ENCODE data around the gene RUFY2.
"Not testable (repeated sequence)": the region's sequence is repeated elsewhere in the genome, so short reads cannot be mapped to it uniquely, and the experiment has no call there.

Gene RUFY2, protein sequence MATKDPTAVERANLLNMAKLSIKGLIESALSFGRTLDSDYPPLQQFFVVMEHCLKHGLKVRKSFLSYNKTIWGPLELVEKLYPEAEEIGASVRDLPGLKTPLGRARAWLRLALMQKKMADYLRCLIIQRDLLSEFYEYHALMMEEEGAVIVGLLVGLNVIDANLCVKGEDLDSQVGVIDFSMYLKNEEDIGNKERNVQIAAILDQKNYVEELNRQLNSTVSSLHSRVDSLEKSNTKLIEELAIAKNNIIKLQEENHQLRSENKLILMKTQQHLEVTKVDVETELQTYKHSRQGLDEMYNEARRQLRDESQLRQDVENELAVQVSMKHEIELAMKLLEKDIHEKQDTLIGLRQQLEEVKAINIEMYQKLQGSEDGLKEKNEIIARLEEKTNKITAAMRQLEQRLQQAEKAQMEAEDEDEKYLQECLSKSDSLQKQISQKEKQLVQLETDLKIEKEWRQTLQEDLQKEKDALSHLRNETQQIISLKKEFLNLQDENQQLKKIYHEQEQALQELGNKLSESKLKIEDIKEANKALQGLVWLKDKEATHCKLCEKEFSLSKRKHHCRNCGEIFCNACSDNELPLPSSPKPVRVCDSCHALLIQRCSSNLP

GRCh38 chr10:68406815-68407548, at the start of gene RUFY2:
Gene RUFY2, minus strand, starts transcription at chr10:68407277. Its CDS starts 88 bp downstream, at chr10:68407189.
- peak; percentile 53 to 72 for DNase-seq

DNA sequence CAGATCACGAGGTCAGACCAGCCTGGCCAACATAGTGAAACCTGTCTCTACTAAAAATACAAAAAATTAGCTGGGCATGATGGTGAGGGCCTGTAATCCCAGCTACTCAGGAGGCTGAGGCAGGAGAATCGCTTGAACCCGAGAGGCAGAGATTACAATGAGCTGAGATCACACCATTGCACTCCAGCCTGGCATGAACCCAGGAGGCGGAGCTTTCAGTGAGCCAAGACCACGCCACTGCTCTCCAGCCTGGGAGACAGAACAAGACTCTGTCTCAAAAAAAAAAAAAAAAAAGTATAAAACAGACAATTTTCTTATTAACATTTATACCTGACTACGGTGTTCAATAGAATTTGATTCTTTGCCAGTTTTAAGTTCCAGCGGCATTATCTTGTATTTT, 42.6 kb upstream of the RUFY2 start:
- not testable (repeated sequence) for DNase-seq

DNA sequence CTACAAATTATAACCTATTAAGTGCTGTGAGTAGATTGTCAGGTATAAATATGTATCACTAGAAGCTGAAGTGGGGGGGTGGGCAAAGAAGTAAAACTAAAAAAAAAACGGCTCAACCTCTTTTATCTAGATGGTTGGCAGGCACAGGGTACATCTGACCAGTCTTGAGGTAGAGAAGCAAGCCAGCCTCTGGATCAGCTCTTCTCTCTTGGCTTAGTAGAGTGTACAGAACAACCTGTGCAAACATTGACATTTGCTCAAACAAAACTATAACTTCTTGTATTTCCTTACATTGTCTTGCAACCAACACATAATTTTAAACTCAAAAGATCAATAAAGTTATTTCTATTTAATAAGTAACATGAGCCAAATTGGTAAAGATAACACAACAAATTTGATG, 39.1 kb upstream of the RUFY2 start:
- DNase-seq = no peak

GRCh38 chr10:68442971-68443370, 35.9 kb upstream of the RUFY2 start:
- no peak for DNase-seq

DNA sequence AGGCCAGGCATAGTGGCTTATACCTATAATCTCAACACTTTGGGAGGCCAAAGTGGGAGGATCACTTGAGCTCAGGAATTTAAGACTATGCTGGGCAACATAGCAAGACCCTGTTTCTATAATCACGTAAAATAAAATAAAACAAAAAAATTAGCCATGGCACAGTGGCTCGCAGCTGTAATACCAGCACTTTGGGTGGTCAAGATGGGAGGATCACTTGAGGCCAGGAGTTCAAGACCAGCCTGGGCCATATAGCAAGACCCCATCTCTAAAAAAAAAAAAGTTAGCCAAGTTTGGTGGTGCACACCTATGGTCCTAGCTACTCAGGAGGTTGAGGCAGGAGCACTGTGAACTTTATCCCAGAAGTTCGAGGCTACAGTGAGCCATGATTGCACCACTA, 33.8 kb upstream of the RUFY2 start:
- DNase-seq = no peak

GRCh38 chr10:68435803-68436202, 28.7 kb upstream of the RUFY2 start:
- peak in 1 of 2 experiments; percentile 18 for DNase-seq

- no peak for DNase-seq
Observed at GRCh38 chr10:68434657-68435056, 27.6 kb upstream of the RUFY2 start.

GRCh38 chr10:68428396-68429104, 21.5 kb upstream of the RUFY2 start:
- DNase-seq = no peak

DNA sequence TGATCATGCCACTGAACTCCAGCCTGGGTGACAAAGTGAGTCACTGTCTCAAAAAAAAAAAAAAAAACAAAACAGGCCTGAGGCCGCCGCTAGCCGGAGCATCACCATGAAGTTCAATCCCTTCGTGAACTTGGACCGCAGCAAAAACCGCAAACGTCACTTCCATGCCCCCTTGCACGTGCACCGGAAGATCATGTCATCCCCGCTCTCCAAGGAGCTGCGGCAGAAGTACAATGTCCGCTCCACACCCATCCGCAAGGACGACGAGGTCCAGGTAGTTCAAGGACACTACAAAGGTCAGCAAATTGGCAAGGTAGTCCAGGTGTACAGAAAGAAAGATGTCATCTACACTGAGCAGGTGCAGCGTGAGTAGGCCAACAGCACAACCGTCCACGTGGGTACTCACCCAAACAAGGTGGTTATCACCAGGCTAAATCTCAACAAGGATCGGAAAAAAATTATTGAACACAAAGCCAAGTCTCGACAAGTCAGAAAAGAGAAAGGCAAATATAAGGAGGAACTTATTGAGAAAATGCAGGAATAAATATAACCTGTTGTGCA, 17.5 kb upstream of the RUFY2 start:
- no peak for DNase-seq

- DNase-seq = no peak
Observed at GRCh38 chr10:68423522-68423921, 16.4 kb upstream of the RUFY2 start.

- no peak for DNase-seq
Observed at GRCh38 chr10:68419376-68419775, 12.3 kb upstream of the RUFY2 start.

- DNase-seq = no peak
Observed at GRCh38 chr10:68408898-68409518, 1.9 kb upstream of the RUFY2 start.

DNA sequence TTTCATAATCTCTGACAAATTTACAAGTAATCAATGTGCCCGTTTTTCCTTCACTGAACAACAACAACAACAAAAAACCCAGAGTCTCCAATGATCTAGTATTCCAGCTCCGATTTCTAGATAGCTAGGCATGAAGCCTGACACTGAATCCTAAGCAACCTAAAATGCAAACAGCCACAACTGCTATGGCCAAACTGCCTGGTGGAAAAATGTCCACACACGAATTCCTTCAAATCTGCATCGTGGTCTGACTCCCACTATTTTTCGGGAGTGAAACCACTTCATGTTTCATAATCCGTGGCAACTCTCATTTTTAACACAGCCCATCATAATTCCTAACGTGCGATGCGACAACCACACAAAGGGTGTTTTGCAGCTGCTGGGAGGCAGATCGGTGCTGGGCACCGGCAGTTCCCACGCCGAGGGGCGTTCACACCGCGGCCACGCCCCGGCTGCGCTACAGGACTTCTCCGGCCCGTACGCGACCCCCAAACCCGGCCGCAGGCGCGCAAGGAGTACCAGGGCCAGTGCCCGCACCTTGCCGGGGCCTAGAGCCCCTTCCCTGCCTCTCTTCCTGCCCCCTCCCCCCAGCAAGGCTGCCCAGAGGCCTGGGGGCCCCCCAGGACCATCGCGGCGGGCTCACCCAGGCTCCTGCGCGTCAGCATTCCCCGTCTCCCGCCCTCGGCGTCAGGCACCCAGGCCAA, 814 bp downstream of the RUFY2 start:
- peak; percentile 7 to 15 for DNase-seq

DNA sequence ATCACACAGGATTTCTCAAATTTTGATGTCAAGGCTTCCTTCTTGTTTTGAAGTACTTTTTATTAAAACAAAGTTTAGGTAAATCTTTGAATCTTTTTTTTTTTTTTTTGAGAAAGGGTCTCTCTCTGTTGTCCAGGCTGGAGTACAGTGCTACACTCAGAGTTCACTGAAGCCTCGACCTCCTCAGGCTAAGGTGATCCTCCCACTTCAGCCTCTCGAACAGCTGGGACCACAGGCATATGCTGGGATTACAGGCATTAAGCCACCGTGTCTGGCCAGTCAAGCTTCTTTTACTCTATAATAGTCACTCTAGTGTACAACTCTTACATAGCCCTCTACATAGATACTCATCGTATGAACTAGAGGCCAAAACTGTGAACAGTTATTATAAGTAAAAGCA, 3.4 kb downstream of the RUFY2 start:
- DNase-seq = no peak

DNA sequence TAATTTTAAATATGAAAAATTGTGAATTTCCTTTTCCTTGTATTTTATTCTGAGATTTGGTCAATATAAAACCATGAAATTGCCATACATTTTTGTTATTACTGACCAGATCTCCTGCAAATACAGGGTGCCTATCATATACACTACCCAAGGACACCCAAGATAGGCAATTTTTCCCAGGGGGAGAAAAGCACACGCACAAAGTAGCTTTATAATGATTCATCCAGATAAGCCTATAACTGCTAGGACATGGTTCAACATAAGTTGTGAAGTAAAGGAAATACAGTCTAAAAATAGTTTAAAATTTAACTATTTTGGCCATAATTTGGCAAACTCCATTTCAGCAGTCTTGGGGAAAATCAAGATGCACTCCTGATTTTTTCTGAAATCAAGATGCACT, 4.8 kb downstream of the RUFY2 start:
- no peak for DNase-seq

- DNase-seq = no peak
Observed at GRCh38 chr10:68397005-68397404, 10.1 kb downstream of the RUFY2 start.

- no peak for DNase-seq
Observed at GRCh38 chr10:68385740-68386139, 21.3 kb downstream of the RUFY2 start.

- no peak for DNase-seq
Observed at GRCh38 chr10:68371604-68372003, 35.5 kb downstream of the RUFY2 start.

DNA sequence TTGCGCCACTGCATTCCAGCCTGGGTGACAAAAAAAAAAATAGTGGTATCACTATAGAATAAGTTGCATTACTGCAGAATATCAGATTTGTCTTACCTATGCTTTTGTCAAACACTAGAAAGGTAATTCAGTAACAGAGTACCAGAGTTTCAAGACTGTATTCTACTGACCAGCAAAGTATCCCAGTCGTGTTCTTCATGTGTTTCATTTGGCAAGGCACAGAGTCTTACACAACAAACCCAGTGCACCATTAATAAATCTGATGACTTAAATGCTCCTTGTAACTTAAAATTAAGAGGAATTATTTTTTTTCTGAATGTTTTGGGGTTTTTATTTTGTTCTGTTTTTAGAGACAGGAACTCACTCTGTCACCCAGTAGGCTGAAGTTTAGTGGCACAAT, 40.0 kb downstream of the RUFY2 start:
- DNase-seq = no peak

DNA sequence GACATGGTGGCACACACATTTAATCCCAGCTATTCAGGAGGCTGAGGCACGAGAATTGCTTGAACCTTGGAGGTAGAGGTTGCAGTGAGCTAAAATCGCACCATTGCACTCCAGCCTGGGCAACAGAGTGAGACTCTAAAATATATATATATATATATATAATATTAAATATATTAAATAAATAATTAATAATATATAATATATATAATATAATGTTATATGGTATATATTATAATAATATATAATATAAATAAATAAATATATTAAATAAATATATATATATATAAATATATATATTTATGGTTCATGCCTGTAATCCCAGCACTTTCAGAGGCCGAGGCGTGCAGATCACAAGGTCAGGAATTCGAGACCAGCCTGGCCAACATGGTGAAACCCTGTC, 40.5 kb downstream of the RUFY2 start:
- DNase-seq = no peak

GRCh38 chr10:68365611-68366010, 41.5 kb downstream of the RUFY2 start:
- DNase-seq = no peak
